Peyer's patch (tissue), 4 donors: ENCODE data around the gene ZNF845.

ENCODE experiments used
- CTCF ChIP-seq, 6 experiments: fragments of 450-650 bp in 4 of 6; fragments of 200-600 bp in 2 of 6; sonication (generic) in 1 of 6; IDR thresholded peaks; one replicate each; pipeline ENCODE4 v1.5.1; 2017 to 2019; ENCODE audit warnings: antibody characterized with exemption in 6 of 6, mild to moderate bottlenecking in 3 of 6, moderate library complexity in 1 of 6
- POLR2A ChIP-seq, 2 donors: fragments of 450-650 bp; IDR thresholded peaks; one replicate each; pipeline ENCODE4 v1.5.1; 2017; ENCODE audit warnings: antibody characterized with exemption in 2 of 2, mild to moderate bottlenecking in 2 of 2, moderate library complexity in 2 of 2

GRCh38 chr19:53355739-53356138 lies 22.2 kb downstream of the ZNF845 start:
- no peak for TF ChIP-seq CTCF (IDR thresholded peaks at IDR 0.05)
- TF ChIP-seq POLR2A (IDR thresholded peaks at IDR 0.05), result no peak
